OCI-M2 (cell line): ENCODE data around the gene GLYAT.

ENCODE experiments used
- DNase-seq: peaks from one replicate; lab custom pipeline; 2025; ENCODE audit not compliant: unreplicated experiment; lab: John Stamatoyannopoulos, UW

The GLYAT gene, protein sequence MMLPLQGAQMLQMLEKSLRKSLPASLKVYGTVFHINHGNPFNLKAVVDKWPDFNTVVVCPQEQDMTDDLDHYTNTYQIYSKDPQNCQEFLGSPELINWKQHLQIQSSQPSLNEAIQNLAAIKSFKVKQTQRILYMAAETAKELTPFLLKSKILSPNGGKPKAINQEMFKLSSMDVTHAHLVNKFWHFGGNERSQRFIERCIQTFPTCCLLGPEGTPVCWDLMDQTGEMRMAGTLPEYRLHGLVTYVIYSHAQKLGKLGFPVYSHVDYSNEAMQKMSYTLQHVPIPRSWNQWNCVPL

DNA sequence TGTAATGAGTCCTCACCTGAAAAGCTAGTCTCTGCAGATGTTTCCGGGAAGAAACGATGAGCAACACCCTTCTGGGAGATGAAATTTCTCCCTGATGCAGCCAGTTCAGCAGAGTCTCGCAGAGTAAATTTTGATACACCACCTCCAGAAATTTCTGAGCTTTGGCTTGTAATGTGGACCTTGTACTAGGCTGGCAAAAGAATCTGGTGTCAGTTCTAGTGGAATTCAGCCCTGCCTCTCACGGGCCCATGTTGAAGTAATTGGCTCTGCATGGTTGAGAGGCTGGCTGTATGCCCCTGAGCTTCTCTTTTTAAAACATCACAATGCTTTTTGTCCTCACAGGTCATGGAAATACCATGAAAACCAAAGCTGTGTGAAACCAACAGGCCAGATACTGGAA is at the start of gene GLYAT:
Gene GLYAT (minus strand): TSS at position 125 of the 400 bp plus-strand sequence. CDS start 7,447 bp downstream, outside the sequence.
- DNase-seq: no peak

DNA sequence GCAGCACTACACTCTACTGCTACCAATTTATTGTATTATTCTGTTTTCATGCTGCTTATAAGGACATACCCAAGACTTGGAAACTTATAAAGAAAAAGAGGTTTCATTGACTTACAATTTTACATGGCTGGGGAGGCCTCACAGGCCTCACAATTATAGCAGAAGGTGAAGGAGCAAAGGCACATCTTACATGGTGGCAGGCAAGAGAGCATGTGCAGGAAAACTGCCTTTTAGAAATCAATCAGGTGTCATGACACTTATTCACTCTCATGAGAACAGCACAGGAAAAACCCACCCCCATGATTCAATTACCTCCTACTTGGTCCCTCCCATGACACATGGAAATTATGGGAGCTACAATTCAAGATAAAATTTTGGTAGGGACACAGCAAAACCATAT is 49.6 kb upstream of the GLYAT start:
- DNase-seq: no peak

DNA sequence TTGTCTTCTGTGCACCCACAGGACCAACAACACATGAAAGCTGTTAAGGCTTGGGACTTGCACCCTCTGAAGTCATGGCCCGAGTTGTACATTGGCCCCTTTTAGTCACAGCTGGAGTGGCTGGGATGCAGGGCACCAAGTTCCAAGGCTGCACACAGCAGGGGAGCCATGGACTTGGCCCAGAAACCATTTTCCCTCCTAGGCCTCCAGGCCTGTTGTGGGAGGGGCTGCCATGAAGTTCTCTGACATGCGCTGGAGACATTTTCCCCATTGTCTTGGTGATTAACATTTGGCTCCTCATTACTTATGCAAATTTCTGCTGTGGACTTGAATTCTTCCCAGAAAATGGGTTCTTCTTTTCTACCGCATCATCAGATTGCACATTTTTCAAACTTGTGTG is 48.8 kb upstream of the GLYAT start:
- DNase-seq: no peak

DNA sequence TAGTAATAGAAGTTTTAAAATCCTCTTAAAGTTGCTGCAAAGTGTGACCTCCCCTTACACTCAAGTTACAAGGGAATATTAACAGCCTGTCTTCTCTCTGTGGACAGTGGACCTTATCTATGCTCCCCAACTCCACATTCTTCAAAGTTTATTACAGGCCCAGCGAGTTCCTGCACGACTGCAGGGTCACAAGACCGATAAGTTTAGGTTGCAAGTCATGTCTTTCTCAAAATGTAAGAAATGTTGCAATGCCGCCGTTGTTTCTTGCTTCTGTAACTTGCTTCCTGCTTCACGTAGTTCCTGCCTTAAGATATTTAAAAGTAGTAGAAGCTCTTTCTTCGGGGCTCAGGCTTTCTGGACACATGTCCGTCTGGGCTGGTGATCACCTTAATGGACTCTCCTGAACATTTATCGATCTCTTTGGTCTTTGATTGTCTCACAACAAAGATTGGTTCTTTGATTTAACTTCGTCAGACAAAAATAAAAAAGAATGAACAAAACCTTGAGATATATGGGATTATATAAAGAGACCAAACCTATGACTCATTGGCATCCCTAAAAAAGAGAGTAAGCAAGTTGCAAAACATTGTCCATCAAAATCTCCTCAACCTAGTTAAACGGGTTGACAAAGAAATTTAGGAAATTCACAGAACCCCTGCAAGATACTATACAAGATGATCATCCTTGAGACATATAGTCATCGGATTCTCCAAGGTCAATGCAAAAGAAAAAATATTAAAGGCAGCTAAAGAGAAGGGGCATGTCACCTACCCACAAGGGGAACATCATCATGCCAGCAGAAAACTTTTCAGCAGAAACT is 45.4 kb upstream of the GLYAT start:
- no peak for DNase-seq

DNA sequence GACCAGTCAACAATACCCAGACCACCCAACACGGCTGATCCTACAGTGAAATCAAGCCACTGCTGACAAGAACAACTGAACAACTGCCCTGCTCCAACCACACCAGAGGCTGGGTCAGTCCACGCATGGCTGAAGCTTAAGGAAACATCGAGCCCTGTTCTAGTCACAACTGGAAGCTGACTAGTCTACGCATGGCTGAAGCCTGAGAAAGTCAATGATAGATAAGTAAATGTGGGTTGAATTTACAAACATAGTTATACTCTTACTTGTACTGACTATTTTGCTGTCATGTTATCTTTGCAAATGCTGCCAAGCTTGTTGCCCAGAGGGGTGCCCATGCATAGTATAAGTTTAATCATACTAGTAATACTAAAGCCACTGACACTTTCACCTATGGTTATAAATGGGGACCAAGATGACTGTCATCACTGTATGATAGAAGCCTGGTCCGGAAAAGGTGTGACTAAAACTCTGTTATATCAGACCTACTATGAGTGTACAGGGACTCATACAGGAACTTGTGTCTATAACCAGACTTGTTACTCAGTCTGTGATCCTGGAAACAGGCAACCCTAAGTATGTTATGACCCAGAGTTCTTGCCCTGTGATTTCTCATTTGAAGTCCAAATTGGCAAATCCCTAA is 43.4 kb upstream of the GLYAT start:
- DNase-seq: no peak

DNA sequence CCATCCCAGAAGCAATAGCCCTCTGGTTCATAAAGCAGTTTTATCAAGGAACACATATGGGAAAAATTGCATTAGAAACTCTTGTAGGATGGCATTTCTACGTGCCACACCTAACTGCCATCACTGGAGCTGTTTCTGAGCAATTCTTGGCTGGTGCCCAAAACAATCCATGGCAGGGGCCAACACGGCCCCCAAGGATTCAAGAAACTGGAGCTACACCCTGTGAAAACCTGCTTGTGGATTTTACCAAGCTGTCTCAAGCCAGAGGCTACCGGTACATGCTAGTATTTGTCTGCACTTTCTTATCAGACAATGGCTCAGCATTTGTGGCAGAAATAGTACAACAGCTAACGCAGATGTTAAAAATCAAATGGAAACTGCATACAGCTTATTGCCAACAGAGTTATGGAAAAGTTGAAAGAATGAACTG is 42.4 kb upstream of the GLYAT start:
- DNase-seq: no peak

DNA sequence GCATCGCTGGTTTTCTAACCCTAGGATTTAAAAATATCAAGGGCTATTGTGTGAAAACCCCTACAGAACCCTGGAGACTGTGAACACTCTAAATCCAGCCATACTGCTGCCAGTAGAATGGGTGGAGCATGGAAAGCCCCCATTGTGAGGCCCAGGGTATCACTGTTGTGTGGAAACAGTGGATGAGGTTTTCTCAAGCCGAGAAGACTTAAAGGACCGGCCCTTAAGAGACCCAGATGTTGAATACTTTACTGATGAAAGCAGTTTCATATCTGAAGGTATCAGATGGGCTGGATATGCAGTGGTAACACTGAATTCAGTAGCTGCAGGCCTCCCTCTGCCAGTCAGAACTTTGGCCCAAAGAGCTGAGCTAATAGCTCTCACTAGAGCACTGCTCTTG is 41.6 kb upstream of the GLYAT start:
- no peak for DNase-seq

DNA sequence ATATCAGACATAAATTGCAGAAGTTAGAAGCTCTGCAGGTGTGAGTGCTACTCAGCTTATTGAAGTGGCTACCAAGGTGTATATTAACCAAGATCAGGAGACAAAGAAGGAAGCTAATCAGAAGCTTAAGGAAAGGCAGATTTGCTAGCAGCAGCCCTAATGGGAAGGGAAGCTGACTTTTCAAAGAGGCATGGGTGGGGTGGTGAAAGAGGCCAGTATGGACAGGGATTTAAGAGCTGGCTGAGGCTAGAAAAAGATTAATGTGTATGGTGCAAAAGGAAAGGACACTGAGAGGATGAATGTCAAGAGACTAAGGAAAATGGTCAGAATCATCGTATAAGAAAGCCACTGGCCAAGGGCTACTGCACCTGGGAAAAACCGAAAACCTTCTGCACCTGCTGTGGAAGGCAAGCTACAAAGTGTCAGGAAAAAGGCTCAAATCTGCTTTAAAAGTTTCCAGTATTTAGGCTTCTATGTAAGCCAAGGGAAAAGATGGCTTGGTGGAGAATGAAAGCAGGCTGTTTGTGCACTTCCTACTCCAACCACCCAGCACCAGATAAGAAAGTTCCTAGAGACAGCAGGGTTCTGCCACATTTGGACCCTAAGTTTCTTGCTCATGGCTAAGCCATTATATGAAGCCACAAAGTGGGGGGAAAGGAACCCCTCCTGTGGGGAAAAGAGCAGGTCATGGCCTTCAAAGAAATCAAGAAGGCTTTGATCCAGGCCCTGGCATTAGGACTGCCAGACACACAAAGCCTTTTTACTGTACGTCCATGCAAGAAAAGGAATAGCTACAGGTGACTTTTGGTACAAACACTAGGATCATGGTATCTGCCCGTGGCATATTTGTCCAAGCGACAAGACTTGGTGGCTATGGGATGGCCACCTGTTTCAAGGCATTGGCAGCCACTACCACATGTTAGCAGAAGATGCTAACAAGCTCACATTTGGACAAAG is 40.9 kb upstream of the GLYAT start:
- DNase-seq: no peak

DNA sequence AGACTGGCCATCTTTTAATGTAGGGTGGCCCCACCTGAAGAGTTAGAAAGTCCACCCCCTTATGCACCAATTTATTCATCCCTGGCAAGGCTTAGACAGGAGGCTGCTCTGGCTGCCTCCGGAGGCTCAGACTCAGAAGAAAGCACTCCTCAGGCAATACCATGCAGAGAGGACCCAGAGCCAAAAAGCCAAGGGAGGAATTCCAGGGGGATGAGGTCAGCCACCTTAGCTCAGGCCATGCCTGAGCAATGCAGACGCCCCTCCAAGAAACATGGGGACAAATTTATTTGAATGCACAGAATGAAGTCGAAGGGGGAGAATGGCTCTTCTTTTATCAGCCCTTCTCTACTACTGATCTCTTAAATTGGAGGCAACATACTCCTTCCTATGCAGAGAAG is 39.7 kb upstream of the GLYAT start:
- no peak for DNase-seq

DNA sequence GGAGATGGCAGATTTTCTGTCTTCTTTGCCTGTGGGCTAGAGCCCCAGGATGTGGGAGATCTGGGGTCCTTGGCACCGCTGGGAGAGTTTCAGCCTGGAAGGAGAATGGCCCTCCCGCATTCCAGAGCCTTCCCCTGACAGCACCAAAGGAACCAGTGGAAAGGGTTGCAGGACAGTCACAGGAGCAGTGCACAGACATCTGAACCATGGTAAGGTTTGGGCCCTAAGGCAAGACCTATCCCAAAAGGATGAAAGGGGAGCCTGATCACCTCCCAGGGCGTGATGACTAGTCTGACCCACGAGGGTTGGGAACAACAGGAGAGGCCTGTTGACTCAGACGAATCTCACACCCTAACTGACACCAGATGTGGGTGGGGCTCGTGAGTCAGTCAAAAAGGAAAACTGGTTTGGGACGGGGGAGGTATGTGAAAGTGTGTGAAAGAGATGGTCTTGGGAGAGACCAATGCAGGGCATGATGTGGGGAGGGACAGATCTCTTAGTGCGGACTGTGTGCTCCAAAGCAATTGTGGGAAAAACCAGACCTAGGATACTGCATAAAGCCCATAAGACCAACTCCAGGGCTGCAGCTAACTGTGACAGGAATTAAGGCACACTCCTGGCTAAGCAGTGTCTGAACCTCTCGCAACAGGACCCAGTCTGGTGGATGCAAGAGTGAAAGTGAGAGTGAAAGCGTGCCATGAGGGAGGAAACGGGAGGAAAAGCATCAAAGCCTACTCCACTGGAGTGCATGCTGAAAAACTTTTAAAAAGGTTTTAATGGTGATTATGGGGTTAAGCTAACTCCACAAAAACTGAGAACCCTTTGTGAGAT is 39.1 kb upstream of the GLYAT start:
- no peak for DNase-seq

DNA sequence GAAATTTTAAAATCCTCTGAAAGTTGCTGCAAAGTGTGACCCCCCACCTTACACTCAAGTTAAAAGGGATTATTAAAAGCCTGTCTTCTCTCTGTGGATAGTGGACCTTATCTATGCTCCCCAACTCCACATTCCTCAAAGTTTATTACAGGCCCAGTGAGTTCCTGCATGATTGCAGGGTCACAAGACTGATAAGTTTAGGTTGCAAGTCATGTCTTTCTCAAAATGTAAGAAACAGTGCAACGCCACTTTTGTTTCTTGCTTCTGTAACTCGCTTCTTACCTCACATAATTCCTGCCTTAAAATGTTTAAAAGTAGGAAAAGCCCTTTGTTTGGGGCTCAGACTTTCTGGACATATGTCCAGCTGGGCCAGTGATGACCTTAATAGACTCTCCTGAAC is 38.4 kb upstream of the GLYAT start:
- DNase-seq: no peak

DNA sequence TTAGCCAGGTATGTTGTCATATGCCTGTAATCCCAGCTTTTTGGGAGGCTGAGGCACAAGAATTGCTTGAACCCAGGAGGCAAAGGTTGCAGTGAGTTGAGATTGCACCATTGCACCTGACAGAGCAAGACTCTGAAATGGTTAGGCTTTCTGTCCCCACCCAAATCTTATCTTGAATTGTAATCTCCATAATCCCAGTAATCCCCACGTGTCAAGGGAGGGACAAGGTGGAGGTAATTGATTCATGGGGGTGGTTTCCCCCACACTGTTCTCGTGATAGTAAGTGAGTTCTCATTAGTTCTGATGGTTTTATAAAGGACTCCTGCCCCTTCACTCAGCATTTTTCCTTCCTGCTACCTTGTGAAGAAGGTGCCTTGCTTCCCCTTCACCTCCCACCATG is 37.6 kb upstream of the GLYAT start:
- no peak for DNase-seq

DNA sequence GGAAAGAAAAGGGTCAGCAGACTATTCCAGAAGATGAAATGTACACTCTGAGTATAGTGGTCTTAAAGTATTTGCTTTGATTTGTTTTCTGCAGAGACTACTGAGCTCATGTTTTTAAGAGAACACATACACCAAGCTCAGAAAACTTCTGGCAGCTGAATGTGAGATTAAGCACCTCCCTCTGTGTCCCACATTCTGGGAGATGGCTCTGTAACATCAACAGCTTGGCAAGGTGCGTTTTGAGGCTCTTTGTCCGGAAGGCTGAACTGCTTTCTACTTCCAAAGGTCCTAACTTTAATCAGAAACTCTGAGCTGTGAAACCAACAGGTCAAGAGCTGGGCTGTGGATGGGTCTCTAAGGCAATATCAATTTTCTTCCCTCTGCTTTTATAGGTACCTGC is 36.4 kb upstream of the GLYAT start:
- no peak for DNase-seq

DNA sequence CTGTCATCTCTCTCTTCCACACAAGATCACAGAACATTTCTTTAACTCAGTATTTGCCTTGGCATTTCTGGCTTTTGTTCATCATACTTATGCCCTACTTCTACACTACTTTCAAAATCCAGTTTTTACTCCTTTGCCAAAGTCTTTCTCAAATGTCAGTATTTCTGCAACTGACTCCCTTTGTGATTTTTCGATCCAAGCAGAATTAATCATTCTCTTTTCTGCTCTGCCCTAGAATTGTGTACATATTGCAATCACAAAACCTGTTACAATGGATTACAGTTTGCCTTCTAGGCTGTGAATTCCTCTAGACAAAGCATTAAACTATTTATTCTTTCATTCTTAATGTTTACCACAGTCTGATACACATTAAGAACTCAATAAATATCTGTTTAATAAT is 33.3 kb upstream of the GLYAT start:
- DNase-seq: no peak

DNA sequence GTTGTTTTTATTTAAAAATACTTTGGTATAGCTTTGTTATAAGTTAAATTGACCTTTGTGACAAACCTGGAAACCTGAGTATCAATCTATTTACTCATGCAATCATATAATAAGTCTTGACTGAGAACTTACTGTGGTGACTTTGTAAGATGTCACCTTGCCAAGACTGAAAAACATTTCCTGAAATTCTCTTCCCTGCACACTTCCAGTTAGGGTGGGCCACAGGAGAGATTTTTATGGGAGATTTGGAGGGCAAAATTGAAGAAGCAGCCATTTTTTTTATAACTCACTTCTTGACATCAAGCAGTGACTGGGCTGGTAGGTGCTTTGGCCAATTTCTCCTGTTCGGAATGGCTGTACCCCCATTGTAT is 31.4 kb upstream of the GLYAT start:
- no peak for DNase-seq

DNA sequence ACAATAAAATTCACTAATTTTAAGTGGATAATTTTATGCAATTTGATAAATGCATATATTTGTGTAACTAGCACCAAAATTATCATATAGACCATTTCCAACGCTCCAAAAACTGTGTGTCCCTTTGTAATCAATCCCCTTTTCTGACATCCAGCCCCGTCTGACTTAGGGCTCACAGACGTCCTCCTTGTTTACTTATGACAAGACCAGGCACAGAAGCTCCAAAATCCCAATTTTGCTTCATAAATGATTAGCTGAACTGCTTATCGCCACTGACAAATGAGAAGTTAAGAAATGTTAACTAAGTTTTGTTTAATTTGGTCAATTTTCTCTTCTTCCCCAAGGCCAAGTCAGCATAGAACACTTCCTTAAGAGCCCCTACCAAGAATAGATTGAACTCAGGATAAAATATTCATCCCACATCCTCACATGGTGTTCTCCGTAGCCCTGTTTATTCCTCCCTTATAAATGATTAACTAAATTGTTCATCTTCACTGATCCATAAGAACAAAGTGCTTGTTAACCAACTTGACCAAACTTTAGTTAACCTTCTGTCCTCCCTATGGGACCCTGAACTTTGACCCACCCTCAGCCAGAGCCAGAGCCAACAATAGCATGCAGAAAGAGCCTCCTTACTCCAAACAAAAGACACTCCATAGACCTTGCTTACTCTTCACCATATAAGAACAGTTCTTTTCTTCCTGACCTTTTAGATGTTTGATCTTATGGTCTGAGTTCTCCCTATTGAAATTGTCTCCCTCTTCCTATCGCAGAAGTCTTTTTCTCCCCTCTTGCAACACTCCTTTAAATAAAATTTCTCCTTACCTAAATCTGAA is 30.8 kb upstream of the GLYAT start:
- no peak for DNase-seq

DNA sequence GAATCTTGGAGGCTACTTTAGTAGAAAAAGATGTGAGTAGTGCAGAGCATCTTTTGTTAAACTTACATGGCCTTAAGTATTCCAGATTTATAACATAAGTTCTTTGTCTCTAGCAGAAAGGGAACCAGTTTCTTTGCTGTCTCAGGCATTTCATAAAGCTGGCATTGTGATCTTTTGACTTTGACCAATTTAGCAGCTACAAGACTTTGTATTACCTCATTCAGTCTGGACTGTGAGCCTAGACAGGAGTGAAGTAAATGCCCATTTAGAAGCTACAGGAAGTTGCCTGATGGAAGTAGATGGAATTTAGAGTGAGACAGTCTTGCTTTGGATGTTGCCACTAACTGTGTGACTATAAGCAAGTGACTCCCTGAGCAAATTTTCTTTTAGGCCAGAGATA is 25.7 kb upstream of the GLYAT start:
- no peak for DNase-seq

DNA sequence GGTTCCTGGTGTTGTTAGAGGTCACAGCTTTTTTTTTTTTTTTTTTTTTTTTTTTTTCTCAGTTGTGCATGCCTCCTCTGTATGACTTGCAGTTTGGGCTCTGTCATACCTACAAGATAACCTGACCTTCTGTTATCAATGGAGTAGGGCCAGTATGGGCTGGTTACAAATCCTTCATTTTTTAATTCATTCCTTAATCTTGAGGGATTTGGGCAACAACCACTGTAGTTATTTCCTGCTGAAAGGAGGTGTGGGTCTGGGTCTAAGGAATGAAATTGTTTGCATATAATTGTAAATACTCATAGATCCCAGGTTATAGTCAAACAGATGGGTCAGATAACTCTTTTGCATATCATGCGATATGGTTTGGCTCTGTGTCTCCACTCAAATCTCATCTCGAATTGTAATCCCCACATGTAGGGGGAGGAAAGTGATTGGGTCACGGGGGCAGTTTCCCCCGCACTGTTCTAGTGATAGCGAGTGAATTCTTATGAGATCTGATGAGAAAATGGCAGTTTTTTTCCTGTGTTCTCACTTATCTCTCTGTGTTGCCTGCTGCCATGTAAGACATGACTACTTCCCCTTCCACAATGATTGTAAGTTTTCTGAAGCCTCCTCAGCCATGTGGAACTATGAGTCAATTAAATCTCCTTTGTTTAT is 14.1 kb upstream of the GLYAT start:
- no peak for DNase-seq
